GM21786 (cell line): Measurements from ENCODE around the gene NTRK3.

Source experiments
- ATAC-seq: cut with Tn5 transposase; IDR thresholded peaks from one replicate; pipeline ENCODE4 v1.9.1; 2021; ENCODE audit not compliant: unreplicated experiment

Gene NTRK3

GRCh38 chr15:88258093-88258641 is 1.6 kb upstream of the NTRK3 start:
- no peak for ATAC-seq

GRCh38 chr15:88257311-88258092 is 963 bp upstream of the NTRK3 start:
- no peak for ATAC-seq

- ATAC-seq = no peak
These were observed 858 bp downstream of the NTRK3 start for GRCh38 chr15:88255484-88256278.

GRCh38 chr15:88255087-88255483 is 1.5 kb downstream of the NTRK3 start:
- ATAC-seq = no peak

- no peak for ATAC-seq
These were observed 4.1 kb downstream of the NTRK3 start for GRCh38 chr15:88252441-88252840.

GRCh38 chr15:88250826-88251225 is 5.7 kb downstream of the NTRK3 start:
- no peak for ATAC-seq

- ATAC-seq = no peak
These were observed 7.3 kb downstream of the NTRK3 start for GRCh38 chr15:88249220-88249619.

GRCh38 chr15:88247914-88248313 is 8.6 kb downstream of the NTRK3 start:
- no peak for ATAC-seq

GRCh38 chr15:88246666-88247446 is 9.7 kb downstream of the NTRK3 start:
- peak; percentile 85 for ATAC-seq

GRCh38 chr15:88246081-88246480 is 10.5 kb downstream of the NTRK3 start:
- ATAC-seq = no peak

- no peak for ATAC-seq
These were observed 12.4 kb downstream of the NTRK3 start for GRCh38 chr15:88243895-88244787.

GRCh38 chr15:88242586-88243555 is 13.7 kb downstream of the NTRK3 start:
- no peak for ATAC-seq

- no peak for ATAC-seq
These were observed 15.1 kb downstream of the NTRK3 start for GRCh38 chr15:88241461-88241860.

GRCh38 chr15:88241060-88241459 is 15.5 kb downstream of the NTRK3 start:
- no peak for ATAC-seq

- ATAC-seq = no peak
These were observed 16.9 kb downstream of the NTRK3 start for GRCh38 chr15:88239594-88239993.

GRCh38 chr15:88238618-88239430 is 17.7 kb downstream of the NTRK3 start:
- no peak for ATAC-seq

GRCh38 chr15:88234711-88235110 is 21.8 kb downstream of the NTRK3 start:
- ATAC-seq = no peak

- ATAC-seq = no peak
These were observed 22.6 kb downstream of the NTRK3 start for GRCh38 chr15:88233921-88234320.
